A673 (cell line): ENCODE data around the gene TCTN1. TPM values are rescaled to one million over a fixed set of nuclear protein-coding genes. Genes with fewer than 3 reads are reported as not detected.
"Not testable (repeated sequence)": the region's sequence is repeated elsewhere in the genome, so short reads cannot be mapped to it uniquely, and the experiment has no call there.

Source experiments
- BruUV-seq: library from RNA; stranded (reverse); fragments of 400-500 nt; replicated peaks from 2 replicates; lab custom pipeline; 2021; lab: Mats Ljungman, UMichigan
- CTCF ChIA-PET: fragments of 300-600 bp; sonication (Branson Sonifier 250); formaldehyde crosslinking; loops from one replicate; lab custom pipeline; 2022; ENCODE audit warnings: antibody characterized with exemption; lab: Charles Lee
- POLR2A ChIA-PET: fragments of 300-600 bp; sonication (Branson Sonifier 250); formaldehyde crosslinking; loops from one replicate; lab custom pipeline; 2022; ENCODE audit warnings: antibody characterized with exemption; ENCODE audit not compliant: low non-redundant PET; lab: Charles Lee
- DNase-seq: peaks from one replicate; pipeline ENCODE4 v3.0.0-alpha.2; 2015; ENCODE audit warnings: low spot score
- H3K27ac ChIP-seq: fragments of 200-600 bp; sonication (generic); 2 replicates; pipeline ENCODE4 v1.5.1; 2016; ENCODE audit warnings: mixed run types, low read depth, mild to moderate bottlenecking, mixed read lengths, antibody characterized with exemption, low read length; ENCODE audit not compliant: poor library complexity, severe bottlenecking
- H3K27me3 ChIP-seq: fragments of 200-600 bp; sonication (generic); replicated peaks from 2 replicates; pipeline ENCODE4 v1.6.1; 2017; ENCODE audit warnings: mixed run types, low read depth, mild to moderate bottlenecking, mixed read lengths, antibody characterized with exemption, low read length; ENCODE audit not compliant: insufficient read depth, poor library complexity
- H3K36me3 ChIP-seq: fragments of 200-600 bp; sonication (generic); 2 replicates; pipeline ENCODE4 v1.6.1; 2016; ENCODE audit warnings: mixed run types, mild to moderate bottlenecking, mixed read lengths, antibody characterized with exemption, low read length; ENCODE audit not compliant: insufficient read depth, poor library complexity, severe bottlenecking
- H3K4me1 ChIP-seq: fragments of 200-600 bp; sonication (generic); 2 replicates; pipeline ENCODE4 v1.6.1; 2017; ENCODE audit warnings: mixed run types, mild to moderate bottlenecking, mixed read lengths, antibody characterized with exemption, low read length; ENCODE audit not compliant: insufficient read depth, poor library complexity, severe bottlenecking
- H3K4me3 ChIP-seq: fragments of 200-600 bp; sonication (generic); 2 replicates; pipeline ENCODE4 v1.5.1; 2016; ENCODE audit warnings: low read depth, mixed run types, mild to moderate bottlenecking, mixed read lengths, low read length; ENCODE audit not compliant: poor library complexity, severe bottlenecking
- H3K9me3 ChIP-seq: fragments of 200-600 bp; sonication (generic); 2 replicates; pipeline ENCODE4 v1.6.1; 2016; ENCODE audit warnings: mixed run types, low read depth, mild to moderate bottlenecking, mixed read lengths, antibody characterized with exemption, low read length; ENCODE audit not compliant: poor library complexity, severe bottlenecking
- EZH2 ChIP-seq: fragments of 200-600 bp; sonication (generic); IDR thresholded peaks from 2 replicates; pipeline ENCODE4 v1.6.1; 2017; ENCODE audit warnings: borderline replicate concordance, low read depth, mild to moderate bottlenecking, mixed read lengths, antibody characterized with exemption, low read length; ENCODE audit not compliant: poor library complexity, severe bottlenecking
- intact Hi-C: fragments of 100-400 bp; cut with micrococcal nuclease; formaldehyde crosslinking; loops from one replicate; pipeline ENCODE4 v1.10.0; 2022; ENCODE audit not compliant: unreplicated experiment
- total RNA-seq: library from RNA; stranded (reverse); gene quantifications from 2 replicates; pipeline ENCODE4 v1.2.3, GENCODE V29; 2021
- TF ChIP-seq, protein P1 (sequence below): fragments of 300-800, 200-600 bp; sonication (generic); conservative IDR thresholded peaks from 2 replicates; pipeline ENCODE4 v1.5.1; 2017; ENCODE audit warnings: low read depth, mild to moderate bottlenecking, antibody characterized with exemption, low read length, moderate library complexity, mixed read lengths

TCTN1 gene
- total RNA-seq, 1 experiment from 2014 or later: 38.8 TPM

DNA sequence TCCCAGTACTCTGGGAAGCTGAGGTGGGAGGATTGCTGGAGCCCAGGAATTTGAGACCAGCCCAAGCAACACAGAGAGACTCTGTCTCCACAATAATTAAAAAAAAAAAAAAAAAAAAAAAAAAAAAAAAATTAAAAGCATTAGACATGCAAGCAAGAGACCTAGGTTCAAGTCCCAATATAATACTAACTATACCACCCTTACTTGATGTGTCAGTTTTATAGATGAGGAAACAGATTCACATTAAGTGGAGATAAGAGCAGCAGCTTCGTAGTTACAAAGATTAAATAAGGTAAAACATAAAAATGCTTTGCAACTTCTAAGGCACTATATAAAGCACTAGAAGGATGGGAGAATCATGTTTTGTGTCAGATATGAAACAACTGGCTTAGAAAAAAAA lies 39.9 kb upstream of the TCTN1 start:
- BruUV-seq: no TSS peak
- intact Hi-C loops: no loop called here
- Histone ChIP-seq H3K27ac (no peak overlapping the region), H3K9me3 (peaks cover 3% of the 10 kb centered on the region), H3K4me1 (peaks cover 25% of the 10 kb centered on the region), H3K27me3 (no peaks in the 10 kb centered on the region), H3K4me3 (no peak overlapping the region), H3K36me3 (no peaks in the 10 kb centered on the region)
- ChIA-PET POLR2A (no interaction called here), CTCF (no interaction called here)
- TF ChIP-seq, protein P1, sequence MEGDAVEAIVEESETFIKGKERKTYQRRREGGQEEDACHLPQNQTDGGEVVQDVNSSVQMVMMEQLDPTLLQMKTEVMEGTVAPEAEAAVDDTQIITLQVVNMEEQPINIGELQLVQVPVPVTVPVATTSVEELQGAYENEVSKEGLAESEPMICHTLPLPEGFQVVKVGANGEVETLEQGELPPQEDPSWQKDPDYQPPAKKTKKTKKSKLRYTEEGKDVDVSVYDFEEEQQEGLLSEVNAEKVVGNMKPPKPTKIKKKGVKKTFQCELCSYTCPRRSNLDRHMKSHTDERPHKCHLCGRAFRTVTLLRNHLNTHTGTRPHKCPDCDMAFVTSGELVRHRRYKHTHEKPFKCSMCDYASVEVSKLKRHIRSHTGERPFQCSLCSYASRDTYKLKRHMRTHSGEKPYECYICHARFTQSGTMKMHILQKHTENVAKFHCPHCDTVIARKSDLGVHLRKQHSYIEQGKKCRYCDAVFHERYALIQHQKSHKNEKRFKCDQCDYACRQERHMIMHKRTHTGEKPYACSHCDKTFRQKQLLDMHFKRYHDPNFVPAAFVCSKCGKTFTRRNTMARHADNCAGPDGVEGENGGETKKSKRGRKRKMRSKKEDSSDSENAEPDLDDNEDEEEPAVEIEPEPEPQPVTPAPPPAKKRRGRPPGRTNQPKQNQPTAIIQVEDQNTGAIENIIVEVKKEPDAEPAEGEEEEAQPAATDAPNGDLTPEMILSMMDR: no peak
- TF ChIP-seq EZH2: no peak
- DNase-seq: no peak

DNA sequence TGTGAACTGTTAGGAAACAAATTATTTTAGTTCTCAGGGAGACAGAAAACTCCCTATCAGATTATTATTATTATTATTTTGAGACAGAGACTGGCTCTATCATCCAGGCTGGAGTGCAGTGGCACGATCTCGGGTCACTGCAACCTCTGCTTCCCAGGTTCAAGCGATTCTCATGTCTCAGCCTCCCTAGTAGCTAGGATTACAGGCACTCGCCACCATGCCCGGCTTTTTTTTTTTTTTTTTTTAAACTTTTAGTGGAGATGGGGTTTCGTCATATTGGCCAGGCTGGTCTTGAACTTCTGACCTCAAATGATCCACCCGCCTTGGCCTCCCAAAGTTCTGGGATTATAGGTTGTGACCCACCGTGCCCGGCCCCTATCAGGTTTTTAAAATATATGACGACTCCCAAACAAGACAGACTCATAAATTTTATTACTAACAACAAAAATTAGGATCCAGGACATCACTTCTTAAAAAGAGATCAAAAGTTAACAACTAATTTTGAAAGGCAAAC lies 39.2 kb upstream of the TCTN1 start:
- H3K4me3 ChIP-seq, H3K27me3 ChIP-seq, intact Hi-C loops, CTCF ChIA-PET, DNase-seq, H3K36me3 ChIP-seq, POLR2A ChIA-PET, H3K27ac ChIP-seq, H3K9me3 ChIP-seq, BruUV-seq: not testable (repeated sequence)
- peaks cover 27% of the 10 kb centered on the region for H3K4me1 ChIP-seq

DNA sequence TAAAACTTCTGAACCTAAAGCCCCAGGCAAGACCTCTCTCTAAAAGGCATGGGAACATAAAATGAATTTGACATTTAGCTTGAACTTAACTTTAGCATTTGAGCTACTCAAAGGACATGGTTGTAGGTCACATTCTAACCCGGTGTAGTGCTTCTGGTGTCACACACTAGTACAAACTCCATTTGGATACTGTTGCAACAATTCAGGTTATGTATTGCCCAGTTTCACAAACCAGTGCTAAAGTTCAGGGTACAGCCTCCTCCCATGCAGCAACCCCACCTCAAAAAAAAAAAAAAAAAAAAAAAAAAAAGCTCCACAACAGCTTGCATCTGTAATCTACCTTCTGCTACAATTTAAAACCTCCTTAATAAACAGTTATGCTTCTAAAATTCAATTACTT lies 38.6 kb upstream of the TCTN1 start:
- TF ChIP-seq, protein P1: no peak
- TF ChIP-seq EZH2: no peak
- no peak overlapping the region for H3K27ac ChIP-seq
- intact Hi-C loops: no loop called here
- no peaks in the 10 kb centered on the region for H3K27me3 ChIP-seq
- POLR2A ChIA-PET: interaction anchor here (0.5 to 0.8 kb wide), 2 partner anchors 16 kb away, joined by 3 to 7 read pairs; no protein-coding TSS in a partner anchor
- no peak overlapping the region for H3K4me3 ChIP-seq
- peaks cover 3% of the 10 kb centered on the region for H3K9me3 ChIP-seq
- no TSS peak for BruUV-seq
- no peak for DNase-seq
- peaks cover 27% of the 10 kb centered on the region for H3K4me1 ChIP-seq
- H3K36me3 ChIP-seq: no peaks in the 10 kb centered on the region
- CTCF ChIA-PET: no interaction called here

DNA sequence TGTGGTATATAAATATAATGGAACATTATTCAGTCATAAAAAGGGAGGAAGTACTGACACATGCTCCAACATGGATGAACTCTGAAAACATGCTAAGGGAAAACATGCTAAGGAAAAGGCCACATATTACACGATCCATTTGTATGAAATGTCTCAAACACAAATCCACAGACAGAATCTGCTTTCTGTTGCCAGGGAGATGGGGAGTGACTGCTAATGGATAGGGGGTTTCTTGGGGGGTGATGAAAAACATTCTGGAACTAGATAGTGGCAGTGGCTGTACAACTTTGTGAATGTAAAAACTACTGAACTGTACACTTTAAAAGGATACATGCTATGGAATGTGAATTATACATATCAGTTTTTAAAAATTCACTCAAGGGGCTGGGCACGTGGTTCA lies 37.4 kb upstream of the TCTN1 start:
- Histone ChIP-seq H3K27ac (no peak overlapping the region), H3K4me3 (no peak overlapping the region), H3K9me3 (peaks cover 3% of the 10 kb centered on the region), H3K36me3 (no peaks in the 10 kb centered on the region), H3K4me1 (peaks cover 27% of the 10 kb centered on the region), H3K27me3 (no peaks in the 10 kb centered on the region)
- no peak for DNase-seq
- TF ChIP-seq EZH2: no peak
- TF ChIP-seq, protein P1: no peak
- intact Hi-C loops: no loop called here
- POLR2A ChIA-PET: no interaction called here
- no TSS peak for BruUV-seq
- CTCF ChIA-PET: no interaction called here
